WTC11 (cell line): ENCODE data around the gene WDR11. TPM values are rescaled to one million over a fixed set of nuclear protein-coding genes. Genes with fewer than 3 reads are reported as not detected.
A peak's percentile ranks its signal among the peaks of the same experiment; 100 is the strongest.

ENCODE experiments used
- ATAC-seq: fragments of 200-7000 bp; cut with Tn5 transposase; 2 replicates; pipeline ENCODE4 v1.10.0; 2021; ENCODE audit warnings: mild to moderate bottlenecking, moderate library complexity
- CTCF ChIA-PET: fragments of 300-600 bp; sonication (Branson Sonifier 250); formaldehyde crosslinking; loops from one replicate; lab custom pipeline; 2021; ENCODE audit warnings: antibody characterized with exemption; lab: Charles Lee
- POLR2A ChIA-PET: fragments of 350-600 bp; sonication (Branson Sonifier 250); formaldehyde crosslinking; loops from one replicate; lab custom pipeline; 2021; ENCODE audit warnings: antibody characterized with exemption; lab: Charles Lee
- DNase-seq: peaks from one replicate; pipeline ENCODE4 v3.0.0; 2021; ENCODE audit warnings: low spot score
- H3K27ac Mint-ChIP-seq: 2 replicates; pipeline ENCODE4 v1.8.0; 2021; ENCODE audit warnings: mixed read lengths
- H3K27me3 Mint-ChIP-seq: 2 replicates; pipeline ENCODE4 v1.8.0; 2021; ENCODE audit warnings: low read depth, mild to moderate bottlenecking, moderate library complexity, mixed read lengths
- H3K36me3 Mint-ChIP-seq: 2 replicates; pipeline ENCODE4 v1.8.0; 2021; ENCODE audit warnings: mixed read lengths
- H3K4me1 Mint-ChIP-seq: 2 replicates; pipeline ENCODE4 v1.8.0; 2022; ENCODE audit warnings: mixed read lengths
- H3K4me3 Mint-ChIP-seq: 2 replicates; pipeline ENCODE4 v1.8.0; 2021; ENCODE audit warnings: mild to moderate bottlenecking, moderate library complexity, mixed read lengths
- H3K9me3 Mint-ChIP-seq: 2 replicates; pipeline ENCODE4 v1.8.0; 2021; ENCODE audit warnings: mixed read lengths
- EMX1 ChIP-seq: fragments of 250-450 bp; sonication (Bioruptor Pico); IDR thresholded peaks from 2 replicates; pipeline ENCODE4 v1.8.0; 2021; ENCODE audit warnings: mild to moderate bottlenecking
- ESRRA ChIP-seq: sonication (generic); formaldehyde crosslinking; IDR thresholded peaks from 2 replicates; pipeline ENCODE4 v1.8.1; 2022; ENCODE audit warnings: mild to moderate bottlenecking, missing genetic modification reagents, borderline replicate concordance
- NFE2L1 ChIP-seq: sonication (generic); formaldehyde crosslinking; IDR thresholded peaks from 2 replicates; pipeline ENCODE4 v1.8.1; 2023; ENCODE audit warnings: missing genetic modification reagents
- NR1H2 ChIP-seq: sonication (generic); formaldehyde crosslinking; IDR thresholded peaks from 2 replicates; pipeline ENCODE4 v1.9.0; 2021; ENCODE audit warnings: mild to moderate bottlenecking, moderate library complexity, missing genetic modification reagents
- TEAD1 ChIP-seq: sonication (generic); formaldehyde crosslinking; IDR thresholded peaks from 2 replicates; pipeline ENCODE4 v1.8.0; 2022; ENCODE audit warnings: mild to moderate bottlenecking, missing genetic modification reagents
- TEAD4 ChIP-seq: sonication (generic); formaldehyde crosslinking; IDR thresholded peaks from 2 replicates; pipeline ENCODE4 v1.8.0; 2022; ENCODE audit warnings: mild to moderate bottlenecking, missing genetic modification reagents
- ZNF232 ChIP-seq: sonication (generic); formaldehyde crosslinking; IDR thresholded peaks from 2 replicates; pipeline ENCODE4 v1.8.0; 2022; ENCODE audit warnings: mild to moderate bottlenecking, missing genetic modification reagents
- ZNF396 ChIP-seq: fragments of 250-450 bp; sonication (Bioruptor Pico); IDR thresholded peaks from 2 replicates; pipeline ENCODE4 v1.8.0; 2021; ENCODE audit warnings: mild to moderate bottlenecking, moderate library complexity, borderline replicate concordance
- ZNF423 ChIP-seq: fragments of 250-450 bp; sonication (Bioruptor Pico); IDR thresholded peaks from 2 replicates; pipeline ENCODE4 v2.1.2; 2022; ENCODE audit warnings: mild to moderate bottlenecking, moderate library complexity
- total RNA-seq: library from RNA; stranded (reverse); gene quantifications from 3 replicates; pipeline ENCODE4 v1.2.3, GENCODE V29; 2021
- TF ChIP-seq, protein P1 (sequence below): fragments of 250-450 bp; sonication (Bioruptor Pico); IDR thresholded peaks from 2 replicates; pipeline ENCODE4 v1.9.0; 2021; ENCODE audit warnings: mild to moderate bottlenecking
- TF ChIP-seq, protein P2 (sequence below): sonication (generic); formaldehyde crosslinking; IDR thresholded peaks from 2 replicates; pipeline ENCODE4 v1.8.0; 2023; ENCODE audit warnings: missing genetic modification reagents, mild to moderate bottlenecking, borderline replicate concordance
- TF ChIP-seq, protein P3 (sequence below): fragments of 250-450 bp; sonication (Bioruptor Pico); IDR thresholded peaks from 2 replicates; pipeline ENCODE4 v2.1.2; 2022; ENCODE audit warnings: mild to moderate bottlenecking, moderate library complexity
- TF ChIP-seq, protein P4 (sequence below): sonication (generic); formaldehyde crosslinking; IDR thresholded peaks from 2 replicates; pipeline ENCODE4 v1.8.1; 2023; ENCODE audit warnings: mild to moderate bottlenecking, missing genetic modification reagents
- TF ChIP-seq, protein P5 (sequence below): sonication (generic); formaldehyde crosslinking; conservative IDR thresholded peaks from 2 replicates; pipeline ENCODE4 v1.8.1; 2022; ENCODE audit warnings: mild to moderate bottlenecking, missing genetic modification reagents
- TF ChIP-seq, protein P6 (sequence below): sonication (generic); formaldehyde crosslinking; IDR thresholded peaks from 2 replicates; pipeline ENCODE4 v1.8.1; 2023; ENCODE audit warnings: mild to moderate bottlenecking, missing genetic modification reagents, moderate library complexity
- TF ChIP-seq, protein P7 (sequence below): fragments of 250-450 bp; sonication (Bioruptor Pico); IDR thresholded peaks from 2 replicates; pipeline ENCODE4 v1.9.0; 2021; ENCODE audit warnings: mild to moderate bottlenecking

The WDR11 gene
- total RNA-seq, 1 experiment from 2014 or later = 41.5 TPM

DNA sequence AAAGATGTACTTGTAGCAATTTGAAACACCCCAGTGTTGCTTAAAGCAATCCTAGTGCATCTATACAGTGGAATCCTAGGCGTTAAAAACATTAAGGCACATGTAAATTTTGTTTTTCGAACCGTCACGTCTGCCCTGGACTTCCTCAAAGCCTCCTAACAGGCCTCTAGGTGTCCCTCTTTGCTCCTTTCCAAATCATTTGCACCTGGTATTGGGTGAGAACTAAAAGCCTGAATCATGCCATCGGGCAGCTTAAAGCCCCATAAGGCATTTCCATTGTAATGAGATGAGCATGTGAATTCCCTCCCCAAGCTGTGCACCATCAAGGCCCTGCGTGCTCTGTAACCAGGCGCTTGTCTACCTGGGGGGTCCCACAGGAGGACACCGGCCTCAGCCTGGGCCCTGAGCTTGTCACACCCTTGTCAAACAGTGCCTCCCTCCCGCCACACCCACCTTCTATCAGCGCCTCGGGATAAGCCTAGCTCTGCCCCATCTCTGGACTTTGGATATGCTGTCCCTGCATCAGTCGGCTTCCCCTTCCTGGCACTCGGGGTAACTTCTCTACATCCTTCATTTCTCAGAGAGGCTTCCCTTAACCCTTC, 89.2 kb downstream of the WDR11 start:
- H3K4me3 Mint-ChIP-seq = no peak overlapping the region
- ChIA-PET CTCF (interaction anchor here (0.6 to 1.2 kb wide), 3 partner anchors 8 to 807 kb away, joined by 3 to 5 read pairs (median 3); no protein-coding TSS in a partner anchor), POLR2A (interaction anchor here (0.6 kb wide), 1 partner anchor 1009 kb away, joined by 6 read pairs; no protein-coding TSS in a partner anchor)
- H3K4me1 Mint-ChIP-seq = peaks cover 16% of the 10 kb centered on the region
- peaks cover 2% of the 10 kb centered on the region; the same call in 1 of the 2 replicates for H3K36me3 Mint-ChIP-seq
- no peak for DNase-seq
- no peak overlapping the region for H3K27ac Mint-ChIP-seq
- peak; percentile 56 for ATAC-seq
- no peaks in the 10 kb centered on the region for H3K27me3 Mint-ChIP-seq
- H3K9me3 Mint-ChIP-seq = peaks cover 24% of the 10 kb centered on the region
- no peak for TF ChIP-seq ESRRA (CRISPR knock-in tag)
- no peak for TF ChIP-seq EMX1
- TF ChIP-seq ZNF423 (CRISPR knock-in tag) = no peak
- TF ChIP-seq NFE2L1 (CRISPR knock-in tag) = no peak
- TF ChIP-seq NR1H2 (CRISPR knock-in tag) = no peak
- TF ChIP-seq, protein P1, sequence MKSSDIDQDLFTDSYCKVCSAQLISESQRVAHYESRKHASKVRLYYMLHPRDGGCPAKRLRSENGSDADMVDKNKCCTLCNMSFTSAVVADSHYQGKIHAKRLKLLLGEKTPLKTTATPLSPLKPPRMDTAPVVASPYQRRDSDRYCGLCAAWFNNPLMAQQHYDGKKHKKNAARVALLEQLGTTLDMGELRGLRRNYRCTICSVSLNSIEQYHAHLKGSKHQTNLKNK (CRISPR knock-in tag) = no peak
- TF ChIP-seq, protein P2, sequence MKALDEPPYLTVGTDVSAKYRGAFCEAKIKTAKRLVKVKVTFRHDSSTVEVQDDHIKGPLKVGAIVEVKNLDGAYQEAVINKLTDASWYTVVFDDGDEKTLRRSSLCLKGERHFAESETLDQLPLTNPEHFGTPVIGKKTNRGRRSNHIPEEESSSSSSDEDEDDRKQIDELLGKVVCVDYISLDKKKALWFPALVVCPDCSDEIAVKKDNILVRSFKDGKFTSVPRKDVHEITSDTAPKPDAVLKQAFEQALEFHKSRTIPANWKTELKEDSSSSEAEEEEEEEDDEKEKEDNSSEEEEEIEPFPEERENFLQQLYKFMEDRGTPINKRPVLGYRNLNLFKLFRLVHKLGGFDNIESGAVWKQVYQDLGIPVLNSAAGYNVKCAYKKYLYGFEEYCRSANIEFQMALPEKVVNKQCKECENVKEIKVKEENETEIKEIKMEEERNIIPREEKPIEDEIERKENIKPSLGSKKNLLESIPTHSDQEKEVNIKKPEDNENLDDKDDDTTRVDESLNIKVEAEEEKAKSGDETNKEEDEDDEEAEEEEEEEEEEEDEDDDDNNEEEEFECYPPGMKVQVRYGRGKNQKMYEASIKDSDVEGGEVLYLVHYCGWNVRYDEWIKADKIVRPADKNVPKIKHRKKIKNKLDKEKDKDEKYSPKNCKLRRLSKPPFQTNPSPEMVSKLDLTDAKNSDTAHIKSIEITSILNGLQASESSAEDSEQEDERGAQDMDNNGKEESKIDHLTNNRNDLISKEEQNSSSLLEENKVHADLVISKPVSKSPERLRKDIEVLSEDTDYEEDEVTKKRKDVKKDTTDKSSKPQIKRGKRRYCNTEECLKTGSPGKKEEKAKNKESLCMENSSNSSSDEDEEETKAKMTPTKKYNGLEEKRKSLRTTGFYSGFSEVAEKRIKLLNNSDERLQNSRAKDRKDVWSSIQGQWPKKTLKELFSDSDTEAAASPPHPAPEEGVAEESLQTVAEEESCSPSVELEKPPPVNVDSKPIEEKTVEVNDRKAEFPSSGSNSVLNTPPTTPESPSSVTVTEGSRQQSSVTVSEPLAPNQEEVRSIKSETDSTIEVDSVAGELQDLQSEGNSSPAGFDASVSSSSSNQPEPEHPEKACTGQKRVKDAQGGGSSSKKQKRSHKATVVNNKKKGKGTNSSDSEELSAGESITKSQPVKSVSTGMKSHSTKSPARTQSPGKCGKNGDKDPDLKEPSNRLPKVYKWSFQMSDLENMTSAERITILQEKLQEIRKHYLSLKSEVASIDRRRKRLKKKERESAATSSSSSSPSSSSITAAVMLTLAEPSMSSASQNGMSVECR (CRISPR knock-in tag) = no peak
- no peak for TF ChIP-seq TEAD1 (CRISPR knock-in tag)
- TF ChIP-seq, protein P3, sequence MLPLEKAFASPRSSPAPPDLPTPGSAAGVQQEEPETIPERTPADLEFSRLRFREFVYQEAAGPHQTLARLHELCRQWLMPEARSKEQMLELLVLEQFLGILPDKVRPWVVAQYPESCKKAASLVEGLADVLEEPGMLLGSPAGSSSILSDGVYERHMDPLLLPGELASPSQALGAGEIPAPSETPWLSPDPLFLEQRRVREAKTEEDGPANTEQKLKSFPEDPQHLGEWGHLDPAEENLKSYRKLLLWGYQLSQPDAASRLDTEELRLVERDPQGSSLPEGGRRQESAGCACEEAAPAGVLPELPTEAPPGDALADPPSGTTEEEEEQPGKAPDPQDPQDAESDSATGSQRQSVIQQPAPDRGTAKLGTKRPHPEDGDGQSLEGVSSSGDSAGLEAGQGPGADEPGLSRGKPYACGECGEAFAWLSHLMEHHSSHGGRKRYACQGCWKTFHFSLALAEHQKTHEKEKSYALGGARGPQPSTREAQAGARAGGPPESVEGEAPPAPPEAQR (CRISPR knock-in tag) = no peak
- no peak for TF ChIP-seq ZNF396
- no peak for TF ChIP-seq TEAD4
- TF ChIP-seq ZNF232 = no peak

DNA sequence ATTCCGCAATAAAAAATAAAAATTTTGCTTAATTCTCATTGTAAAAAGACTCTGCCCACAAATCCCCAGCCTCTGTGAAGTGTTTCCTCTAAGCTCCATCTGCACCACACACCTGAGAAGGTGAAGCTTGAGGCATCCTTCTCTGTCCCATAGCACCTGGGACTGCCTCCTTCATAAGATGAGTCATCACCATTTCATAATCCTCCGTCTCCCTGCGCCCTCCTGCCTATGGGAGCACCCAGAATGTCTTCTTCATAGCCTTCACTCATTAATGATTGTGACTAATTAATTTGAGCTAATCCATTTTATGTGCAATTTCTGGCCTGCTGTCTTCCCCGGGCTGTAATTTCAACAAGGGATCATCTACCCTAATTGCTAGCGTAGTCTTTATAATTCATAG, 90.3 kb downstream of the WDR11 start:
- Mint-ChIP-seq H3K27me3 (no peaks in the 10 kb centered on the region), H3K36me3 (no peaks in the 10 kb centered on the region), H3K4me3 (no peak overlapping the region), H3K4me1 (peaks cover 16% of the 10 kb centered on the region), H3K27ac (no peak overlapping the region), H3K9me3 (peaks cover 14% of the 10 kb centered on the region)
- no peak for ATAC-seq
- ChIA-PET CTCF (no interaction called here), POLR2A (no interaction called here)
- DNase-seq = no peak
- TF ChIP-seq, protein P4, sequence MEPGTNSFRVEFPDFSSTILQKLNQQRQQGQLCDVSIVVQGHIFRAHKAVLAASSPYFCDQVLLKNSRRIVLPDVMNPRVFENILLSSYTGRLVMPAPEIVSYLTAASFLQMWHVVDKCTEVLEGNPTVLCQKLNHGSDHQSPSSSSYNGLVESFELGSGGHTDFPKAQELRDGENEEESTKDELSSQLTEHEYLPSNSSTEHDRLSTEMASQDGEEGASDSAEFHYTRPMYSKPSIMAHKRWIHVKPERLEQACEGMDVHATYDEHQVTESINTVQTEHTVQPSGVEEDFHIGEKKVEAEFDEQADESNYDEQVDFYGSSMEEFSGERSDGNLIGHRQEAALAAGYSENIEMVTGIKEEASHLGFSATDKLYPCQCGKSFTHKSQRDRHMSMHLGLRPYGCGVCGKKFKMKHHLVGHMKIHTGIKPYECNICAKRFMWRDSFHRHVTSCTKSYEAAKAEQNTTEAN (CRISPR knock-in tag) = no peak
- no peak for TF ChIP-seq ZNF423 (CRISPR knock-in tag)
- TF ChIP-seq, protein P5, sequence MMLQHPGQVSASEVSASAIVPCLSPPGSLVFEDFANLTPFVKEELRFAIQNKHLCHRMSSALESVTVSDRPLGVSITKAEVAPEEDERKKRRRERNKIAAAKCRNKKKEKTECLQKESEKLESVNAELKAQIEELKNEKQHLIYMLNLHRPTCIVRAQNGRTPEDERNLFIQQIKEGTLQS (CRISPR knock-in tag) = no peak
- TF ChIP-seq, protein P3 (CRISPR knock-in tag) = no peak
- TF ChIP-seq, protein P6, sequence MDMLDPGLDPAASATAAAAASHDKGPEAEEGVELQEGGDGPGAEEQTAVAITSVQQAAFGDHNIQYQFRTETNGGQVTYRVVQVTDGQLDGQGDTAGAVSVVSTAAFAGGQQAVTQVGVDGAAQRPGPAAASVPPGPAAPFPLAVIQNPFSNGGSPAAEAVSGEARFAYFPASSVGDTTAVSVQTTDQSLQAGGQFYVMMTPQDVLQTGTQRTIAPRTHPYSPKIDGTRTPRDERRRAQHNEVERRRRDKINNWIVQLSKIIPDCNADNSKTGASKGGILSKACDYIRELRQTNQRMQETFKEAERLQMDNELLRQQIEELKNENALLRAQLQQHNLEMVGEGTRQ (CRISPR knock-in tag) = no peak
- TF ChIP-seq, protein P7, sequence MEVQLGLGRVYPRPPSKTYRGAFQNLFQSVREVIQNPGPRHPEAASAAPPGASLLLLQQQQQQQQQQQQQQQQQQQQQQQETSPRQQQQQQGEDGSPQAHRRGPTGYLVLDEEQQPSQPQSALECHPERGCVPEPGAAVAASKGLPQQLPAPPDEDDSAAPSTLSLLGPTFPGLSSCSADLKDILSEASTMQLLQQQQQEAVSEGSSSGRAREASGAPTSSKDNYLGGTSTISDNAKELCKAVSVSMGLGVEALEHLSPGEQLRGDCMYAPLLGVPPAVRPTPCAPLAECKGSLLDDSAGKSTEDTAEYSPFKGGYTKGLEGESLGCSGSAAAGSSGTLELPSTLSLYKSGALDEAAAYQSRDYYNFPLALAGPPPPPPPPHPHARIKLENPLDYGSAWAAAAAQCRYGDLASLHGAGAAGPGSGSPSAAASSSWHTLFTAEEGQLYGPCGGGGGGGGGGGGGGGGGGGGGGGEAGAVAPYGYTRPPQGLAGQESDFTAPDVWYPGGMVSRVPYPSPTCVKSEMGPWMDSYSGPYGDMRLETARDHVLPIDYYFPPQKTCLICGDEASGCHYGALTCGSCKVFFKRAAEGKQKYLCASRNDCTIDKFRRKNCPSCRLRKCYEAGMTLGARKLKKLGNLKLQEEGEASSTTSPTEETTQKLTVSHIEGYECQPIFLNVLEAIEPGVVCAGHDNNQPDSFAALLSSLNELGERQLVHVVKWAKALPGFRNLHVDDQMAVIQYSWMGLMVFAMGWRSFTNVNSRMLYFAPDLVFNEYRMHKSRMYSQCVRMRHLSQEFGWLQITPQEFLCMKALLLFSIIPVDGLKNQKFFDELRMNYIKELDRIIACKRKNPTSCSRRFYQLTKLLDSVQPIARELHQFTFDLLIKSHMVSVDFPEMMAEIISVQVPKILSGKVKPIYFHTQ = no peak
